M059J (cell line): Measurements from ENCODE around the gene CD79A. TPM values are rescaled to one million over a fixed set of nuclear protein-coding genes. Genes with fewer than 3 reads are reported as not detected.
"Not testable (repeated sequence)": the region's sequence is repeated elsewhere in the genome, so short reads cannot be mapped to it uniquely, and the experiment has no call there.

Experiments
- DNase-seq: peaks from one replicate; pipeline ENCODE4 v3.0.0-alpha.2; 2012; ENCODE audit warnings: low read depth
- total RNA-seq: library from RNA; depleted of rRNA; stranded (reverse); fragments of >200 nt; shearing (Covaris generic); gene quantifications from 2 replicates; pipeline ENCODE4 v1.2.3, GENCODE V29; 2014

The CD79A gene
- total RNA-seq, 1 experiment from 2014 or later = 0.12 TPM

DNA sequence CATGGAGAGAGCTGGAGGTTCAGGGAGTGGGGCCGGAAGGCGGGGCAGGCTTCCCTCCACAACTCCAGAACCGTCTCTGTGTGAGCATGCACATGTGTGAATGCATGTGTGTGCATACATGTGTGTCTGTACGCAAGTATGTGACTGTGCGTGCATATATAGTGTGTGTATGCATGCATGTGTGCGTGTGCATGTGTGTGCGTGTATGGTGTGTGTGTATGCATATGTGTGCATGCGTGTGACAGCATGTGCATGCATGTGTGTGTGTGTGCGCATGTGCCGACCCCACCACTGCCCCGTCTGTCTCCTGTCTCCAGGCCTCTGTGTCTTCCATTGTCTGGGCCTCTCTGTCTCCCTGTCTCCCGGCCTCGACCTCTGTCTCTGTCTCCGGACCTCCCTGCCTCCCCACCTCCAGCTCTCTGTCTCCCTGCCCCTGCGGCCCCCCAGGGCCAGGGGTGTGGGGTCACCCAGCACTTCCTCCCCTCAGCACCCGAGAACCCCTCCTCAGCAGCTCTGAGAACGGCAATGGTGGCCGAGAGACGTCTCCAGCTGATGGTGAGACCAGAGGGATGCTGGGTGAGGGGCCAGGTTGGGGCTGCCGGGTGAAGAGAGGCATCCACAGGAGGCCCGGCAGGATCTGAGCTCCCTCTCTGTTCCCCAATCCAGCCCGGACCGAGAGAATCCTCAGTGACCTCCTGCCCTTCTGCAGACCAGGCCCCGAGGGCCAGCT, 28.4 kb downstream of the CD79A start:
- no peak for DNase-seq

DNA sequence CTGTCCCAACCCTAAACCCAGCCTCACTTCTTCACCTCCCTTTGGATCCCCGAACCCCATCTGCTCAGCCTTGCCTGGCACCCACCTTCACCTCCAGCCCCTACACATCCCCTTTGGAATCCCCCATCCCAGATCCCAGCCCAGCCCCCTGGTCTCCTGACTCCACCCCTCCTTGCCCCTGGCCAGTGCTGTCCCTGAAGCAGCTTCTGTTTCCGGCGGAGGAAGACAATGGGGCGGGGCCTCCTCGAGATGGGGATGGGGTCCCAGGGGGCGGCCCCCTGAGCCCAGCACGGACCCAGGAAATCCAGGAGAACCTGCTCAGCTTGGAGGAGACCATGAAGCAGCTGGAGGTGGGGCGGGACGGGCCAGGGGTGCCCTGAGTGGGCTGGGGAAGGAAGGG, 29.2 kb downstream of the CD79A start:
- DNase-seq = no peak

DNA sequence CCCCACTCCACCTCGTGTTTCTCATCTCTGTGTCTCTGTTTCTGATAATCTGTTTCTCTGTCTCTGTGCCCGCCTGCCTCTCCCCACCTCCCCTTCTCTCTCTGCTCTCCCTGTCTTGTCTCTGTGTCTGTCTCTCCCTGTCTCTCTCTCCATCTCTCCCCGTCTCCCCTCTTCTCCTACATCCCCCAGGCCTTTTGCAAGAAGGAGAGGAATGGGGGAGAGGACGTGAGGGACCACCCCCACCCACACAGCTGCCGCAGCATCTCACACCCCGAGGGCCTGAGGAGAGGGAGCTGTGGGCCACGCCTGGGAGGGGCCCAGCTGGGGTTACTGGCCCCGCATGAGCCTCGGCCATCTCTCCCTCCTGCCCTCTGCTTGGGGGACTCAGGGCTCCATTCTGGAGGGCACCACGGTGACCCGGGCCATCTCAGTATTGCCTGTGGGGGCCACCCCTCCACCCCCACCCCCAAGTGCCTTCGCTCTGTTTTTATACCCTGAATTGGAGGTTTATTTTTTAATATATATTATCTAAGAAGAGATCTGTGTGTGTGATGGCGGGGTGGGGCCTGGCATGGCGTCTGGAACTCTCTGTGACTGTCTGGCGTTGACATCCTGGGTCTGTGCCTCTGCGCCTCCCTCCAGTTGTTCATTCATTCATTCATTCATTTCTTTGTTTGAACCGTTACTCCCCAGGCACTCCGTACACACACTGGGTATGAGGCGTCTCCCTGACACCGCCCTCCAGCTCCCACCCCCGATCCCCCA, 30.0 kb downstream of the CD79A start:
- no peak for DNase-seq

DNA sequence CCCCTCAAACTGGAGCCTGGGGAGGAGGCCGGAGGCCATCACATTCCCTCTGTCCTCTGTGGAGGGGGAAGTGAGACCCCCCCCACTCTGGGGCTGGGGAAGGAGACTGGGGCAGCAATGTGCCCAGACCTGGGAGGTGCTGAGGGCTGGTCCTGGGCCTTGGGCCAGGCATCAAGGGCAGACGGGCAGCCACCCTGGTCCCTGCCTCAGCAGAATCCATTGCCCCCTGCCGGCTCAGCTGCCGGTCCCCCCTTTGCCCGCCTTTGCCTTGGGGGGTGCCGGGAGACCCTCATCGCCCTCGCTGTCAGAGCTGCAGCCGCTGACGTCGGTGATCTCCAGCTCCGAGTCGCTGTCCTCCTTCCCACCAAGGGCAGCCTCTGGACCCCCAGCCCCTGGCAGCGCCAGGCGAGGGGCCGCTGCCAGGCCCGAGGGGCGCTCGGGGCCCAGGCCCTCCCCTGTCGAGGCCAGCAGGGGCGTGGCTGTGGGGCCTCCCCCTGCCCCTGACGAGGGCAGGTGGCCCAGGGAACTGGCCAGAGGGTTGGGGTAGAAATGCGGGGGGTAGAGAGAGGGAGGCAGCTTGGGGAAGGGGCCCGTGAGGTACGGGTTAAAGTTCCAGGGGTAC, 31.0 kb downstream of the CD79A start:
- no peak for DNase-seq

DNA sequence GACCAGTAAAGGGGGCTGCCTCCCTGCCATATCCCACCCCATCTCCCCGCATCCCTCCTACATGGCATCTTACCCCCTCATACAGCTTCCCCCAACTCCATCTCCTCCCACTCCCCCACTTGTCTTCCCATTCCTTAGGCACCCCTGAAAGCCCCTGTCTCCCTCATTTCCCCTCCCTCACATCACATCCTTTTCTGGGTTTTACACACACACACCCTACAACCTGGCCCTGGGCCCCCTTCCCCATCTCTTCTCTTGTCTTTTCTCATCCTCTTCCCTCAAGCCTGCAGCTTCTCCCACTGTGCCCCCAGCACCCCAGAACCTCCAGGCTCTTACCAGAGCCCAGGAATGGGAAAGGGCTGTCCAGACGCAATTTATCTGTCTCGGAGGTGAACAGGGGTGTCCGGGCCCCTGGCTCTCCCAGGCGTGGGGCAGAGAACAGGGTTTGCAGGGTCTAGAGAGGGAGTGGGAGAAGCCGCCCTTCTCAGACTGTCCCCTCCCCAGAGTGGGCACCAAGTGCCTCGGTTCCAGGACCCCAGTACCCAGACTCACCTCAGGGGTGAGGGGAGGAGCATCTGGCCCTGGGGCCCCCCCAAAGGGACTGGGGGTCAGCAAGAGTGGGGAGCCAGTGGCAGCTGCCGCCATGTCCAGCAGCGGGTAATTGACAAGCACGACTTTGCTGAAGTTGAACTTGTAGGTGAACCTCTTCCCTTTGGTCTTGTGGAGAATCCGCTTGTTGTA, 31.8 kb downstream of the CD79A start:
- DNase-seq = no peak

DNA sequence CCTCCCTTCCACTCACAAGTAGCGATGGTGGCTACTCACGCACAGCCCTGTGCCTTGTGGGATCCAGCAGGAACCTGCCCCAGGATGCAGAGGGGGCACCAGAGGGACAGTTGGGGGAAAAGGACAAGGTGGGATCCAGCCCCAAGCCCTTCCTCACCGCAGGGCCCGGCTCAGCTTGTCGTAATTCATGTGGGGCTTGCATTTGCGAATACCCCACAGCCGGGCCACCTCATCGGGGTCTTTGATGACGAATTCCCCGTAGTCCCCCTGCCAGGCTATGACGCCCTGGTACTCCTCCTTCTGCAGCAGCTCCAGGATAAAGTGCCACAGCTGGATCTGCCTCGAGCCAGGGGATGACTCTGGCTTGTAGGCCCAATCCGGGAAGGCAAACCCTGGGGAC, 32.6 kb downstream of the CD79A start:
- DNase-seq = no peak

DNA sequence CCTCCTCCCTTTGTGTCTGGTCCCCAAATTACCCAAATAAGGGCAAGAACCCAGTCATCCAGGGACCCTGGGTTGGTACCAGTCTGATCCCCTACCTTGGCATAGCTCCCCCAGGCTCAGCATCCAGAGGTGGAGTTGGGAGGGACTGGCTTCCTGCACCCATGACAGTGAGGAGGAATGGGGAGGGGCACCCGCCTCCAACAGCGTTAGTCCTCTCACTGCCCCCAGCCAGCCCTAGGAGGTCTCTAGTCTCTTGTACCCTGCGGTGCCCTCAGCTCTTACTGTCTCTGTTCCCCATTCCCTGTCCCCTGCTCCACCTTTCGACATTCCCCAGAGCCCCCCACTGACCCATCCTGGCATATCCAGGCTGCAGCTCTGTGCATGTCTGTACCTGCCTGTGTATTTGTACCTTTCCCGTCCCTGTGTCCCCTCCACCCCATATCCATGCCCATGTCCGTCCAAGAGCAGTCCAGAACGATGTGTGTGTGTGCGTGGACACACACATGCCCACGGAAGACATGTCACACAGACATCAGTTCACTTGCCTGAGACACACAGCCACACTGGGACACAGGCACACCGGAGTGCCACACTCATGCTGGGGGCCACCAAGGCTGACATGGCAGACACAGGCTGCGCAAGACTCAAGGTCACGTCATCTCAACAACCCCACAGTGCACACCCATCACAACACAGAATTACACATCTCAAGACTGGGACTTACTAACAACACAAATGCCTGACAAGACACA, 33.3 kb downstream of the CD79A start:
- DNase-seq = no peak

DNA sequence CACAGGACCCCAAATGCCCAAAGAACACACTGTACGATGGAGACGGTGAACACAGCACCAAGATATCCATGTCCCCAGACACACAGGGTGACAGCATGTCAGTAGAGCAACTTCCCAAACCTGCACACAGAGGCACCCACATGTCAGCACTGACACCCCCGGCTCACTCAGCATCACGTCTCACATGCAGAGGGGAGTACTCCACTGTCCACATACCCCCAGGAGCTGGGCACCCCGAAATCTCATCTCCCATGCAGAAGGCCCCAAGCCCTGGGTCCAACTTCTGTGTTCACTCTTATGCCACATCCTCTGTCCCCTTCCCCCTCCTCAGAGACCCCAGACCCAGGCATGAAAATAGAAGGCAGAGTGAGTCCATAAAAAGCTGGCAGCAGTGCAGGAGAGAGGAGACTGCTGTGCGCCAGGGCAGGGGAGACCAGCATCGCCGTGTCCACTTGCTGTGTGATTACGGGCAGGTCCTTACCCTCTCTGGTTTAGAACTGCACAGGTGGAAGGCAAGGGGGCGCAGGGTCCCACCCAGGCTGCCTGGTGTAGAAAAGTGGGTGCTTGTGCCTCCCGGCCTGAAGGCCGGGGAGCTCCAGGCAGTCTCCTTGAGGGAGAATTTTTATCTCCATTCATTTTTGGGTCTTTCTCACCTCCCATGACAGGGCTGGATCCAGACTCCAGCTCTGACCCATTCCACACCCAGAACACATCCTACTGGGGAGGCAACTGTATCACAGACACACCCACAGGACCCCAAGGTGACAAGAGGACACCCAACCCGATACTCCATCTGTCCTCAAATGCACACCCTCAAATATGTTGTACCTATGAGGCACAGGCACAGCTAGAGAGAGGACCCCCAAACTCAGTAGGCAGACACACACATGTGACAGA, 34.2 kb downstream of the CD79A start:
- DNase-seq = no peak

DNA sequence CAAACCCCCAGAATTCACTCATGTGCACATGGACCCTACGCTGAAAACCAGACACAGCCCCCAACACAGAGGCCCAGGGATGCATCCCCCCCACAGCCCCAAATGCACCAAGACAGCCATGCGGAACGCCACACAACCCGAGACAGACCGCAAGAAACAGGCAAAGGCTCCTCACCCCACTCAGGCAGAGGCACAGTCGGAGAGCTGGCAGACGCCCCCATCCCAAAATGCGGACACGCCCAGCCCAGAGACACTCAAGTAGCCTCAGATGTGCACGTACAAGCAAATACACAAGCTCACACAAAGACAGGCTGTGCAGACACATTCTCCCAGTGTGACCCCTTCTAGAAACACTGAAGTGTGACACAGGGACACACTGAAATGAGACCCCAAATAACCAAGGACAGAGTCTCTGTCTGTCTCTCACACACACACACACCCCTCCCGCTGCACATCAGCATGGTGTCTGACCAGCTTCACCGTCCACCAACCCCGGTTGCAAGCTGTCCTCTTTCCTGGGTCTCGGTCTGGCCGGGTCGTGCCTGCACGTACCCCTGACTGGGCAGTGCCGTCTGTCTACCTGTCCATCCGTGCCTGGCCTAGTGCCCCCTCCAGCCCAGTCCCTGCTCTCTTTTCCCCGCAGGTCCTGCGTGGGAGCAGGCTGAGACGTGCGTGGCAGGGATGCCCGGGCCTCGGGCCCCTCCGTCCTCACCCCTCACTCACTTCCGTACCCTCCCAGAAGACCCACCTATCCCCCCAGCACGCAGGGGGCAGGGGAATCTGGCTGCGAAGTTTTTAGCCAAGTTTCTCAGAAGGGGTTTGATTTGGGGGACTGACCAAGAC, 35.0 kb downstream of the CD79A start:
- DNase-seq = no peak

DNA sequence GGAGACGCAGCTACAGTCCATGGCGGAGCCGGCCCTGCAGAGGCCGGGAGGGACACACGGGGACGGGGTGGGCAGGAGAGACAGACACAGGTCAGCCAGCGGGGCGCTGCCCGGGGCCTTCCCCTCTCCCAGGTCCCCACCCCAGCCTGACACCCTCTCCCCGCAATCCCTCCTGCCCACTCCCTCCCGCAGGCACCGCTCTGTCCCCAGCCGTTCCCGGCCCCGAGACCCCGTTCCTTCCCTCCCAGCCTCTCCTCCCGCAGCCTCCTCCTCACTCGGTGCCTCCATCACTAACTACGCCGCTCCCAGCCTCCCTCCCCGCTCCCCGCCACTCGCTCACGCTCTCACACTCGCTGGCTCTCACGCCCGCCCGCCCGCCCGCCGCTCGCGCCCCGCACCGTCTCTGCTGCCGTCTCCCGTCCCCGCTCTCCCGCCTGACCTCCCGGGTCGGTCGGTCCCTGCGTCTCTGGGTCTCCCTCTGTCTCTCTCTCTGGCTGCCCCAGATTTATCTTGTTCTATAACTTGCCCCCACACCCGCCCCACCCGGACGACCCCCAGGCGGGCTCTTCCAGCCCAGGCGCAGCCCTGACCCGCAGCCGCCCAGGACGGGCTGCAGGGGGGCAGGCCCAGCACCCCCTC, 35.9 kb downstream of the CD79A start:
- no peak for DNase-seq

DNA sequence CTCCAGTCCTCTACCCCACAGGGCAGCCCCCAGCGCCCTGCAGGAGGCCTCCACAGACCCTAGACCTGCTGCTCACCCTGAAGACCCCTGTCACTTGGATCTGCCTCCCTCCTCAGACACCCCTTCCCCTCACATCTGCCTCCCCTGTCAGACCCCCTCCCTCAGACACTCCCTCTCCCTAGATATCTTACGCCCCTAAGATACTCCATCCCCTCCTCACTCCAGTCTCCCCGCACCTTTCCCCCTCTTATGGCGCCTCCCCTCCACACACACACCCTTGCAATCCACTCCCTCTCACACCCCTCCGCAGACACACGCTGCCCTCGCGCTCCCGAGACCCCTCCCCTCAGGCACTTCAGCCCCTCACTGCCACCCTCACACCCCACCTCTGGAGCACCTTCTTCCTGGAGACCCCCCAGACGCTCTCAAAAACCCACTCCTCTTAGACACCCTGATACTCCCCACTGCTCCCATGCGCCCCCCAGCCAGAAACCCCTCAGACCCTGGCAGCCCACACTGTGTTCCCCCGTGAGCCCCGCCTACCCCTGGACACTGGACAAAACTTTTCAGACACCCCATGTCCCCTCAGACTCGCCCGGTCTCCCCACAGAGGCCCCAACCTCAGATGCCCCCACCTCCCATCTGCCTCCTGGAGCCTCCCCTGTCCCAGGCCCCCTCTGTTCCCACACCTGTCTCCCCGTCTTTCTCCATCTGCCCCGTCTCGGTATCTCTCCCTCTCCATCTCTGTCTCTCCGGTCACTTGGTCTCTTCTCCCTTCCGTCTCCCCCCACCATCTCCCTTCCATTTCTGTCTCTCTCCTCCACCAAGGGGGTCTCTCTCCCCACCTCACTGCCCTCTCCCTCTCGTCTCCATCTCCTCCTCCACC, 36.7 kb downstream of the CD79A start:
- DNase-seq = no peak

DNA sequence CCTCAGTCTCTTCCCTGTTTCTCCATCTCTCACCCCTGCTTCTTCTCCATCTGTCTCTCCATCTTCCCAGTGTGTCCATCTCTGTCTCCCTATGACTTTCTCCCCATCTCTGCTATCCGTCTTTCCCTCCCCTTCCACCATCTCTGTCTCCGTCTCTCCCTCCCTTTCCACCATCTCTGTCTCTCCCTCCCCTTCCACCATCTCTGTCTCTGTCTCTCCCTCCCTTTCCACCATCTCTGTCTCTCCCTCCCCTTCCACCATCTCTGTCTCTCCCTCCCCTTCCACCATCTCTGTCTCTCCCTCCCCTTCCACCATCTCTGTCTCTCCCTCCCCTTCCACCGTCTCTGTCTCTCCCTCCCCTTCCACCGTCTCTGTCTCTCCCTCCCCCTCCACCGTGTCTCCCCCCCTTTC, 37.4 kb downstream of the CD79A start:
- DNase-seq = not testable (repeated sequence)

DNA sequence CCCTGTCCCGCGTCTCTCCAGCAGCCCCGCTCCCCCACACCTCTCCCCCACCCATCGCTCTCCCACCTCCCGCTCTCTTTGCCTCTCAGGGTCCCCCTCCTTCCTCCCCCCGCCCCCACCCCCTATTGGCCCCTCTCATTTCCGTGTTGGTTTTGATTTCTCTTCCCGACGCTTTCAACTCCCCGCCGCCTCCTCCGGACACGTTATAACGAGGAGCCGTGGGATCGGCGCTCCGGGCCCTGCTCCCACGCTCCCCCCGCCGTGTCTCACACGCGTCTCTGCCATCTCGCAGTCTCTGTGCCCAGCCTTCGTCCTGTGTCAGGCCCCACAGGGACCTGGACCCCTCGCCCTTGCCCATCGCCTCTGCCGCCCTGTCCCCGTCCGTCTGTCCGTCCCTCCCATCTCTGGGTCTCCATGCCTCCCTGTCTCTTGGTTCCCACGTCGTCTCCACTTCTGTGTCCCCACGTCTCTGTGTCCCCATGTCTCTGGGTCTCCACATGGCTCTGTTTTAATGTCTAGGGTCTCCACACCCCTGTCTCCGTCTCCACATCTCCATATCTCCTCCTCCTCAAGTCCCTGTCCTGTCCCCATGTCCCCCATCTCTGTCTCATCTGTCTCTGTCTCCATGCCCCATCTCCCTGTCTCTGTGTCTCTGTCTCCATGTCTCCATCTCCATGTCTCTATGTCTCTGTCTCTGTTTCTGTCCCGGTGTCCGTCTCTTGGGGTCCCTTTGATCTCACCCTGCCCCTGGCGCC, 38.1 kb downstream of the CD79A start:
- DNase-seq = no peak

DNA sequence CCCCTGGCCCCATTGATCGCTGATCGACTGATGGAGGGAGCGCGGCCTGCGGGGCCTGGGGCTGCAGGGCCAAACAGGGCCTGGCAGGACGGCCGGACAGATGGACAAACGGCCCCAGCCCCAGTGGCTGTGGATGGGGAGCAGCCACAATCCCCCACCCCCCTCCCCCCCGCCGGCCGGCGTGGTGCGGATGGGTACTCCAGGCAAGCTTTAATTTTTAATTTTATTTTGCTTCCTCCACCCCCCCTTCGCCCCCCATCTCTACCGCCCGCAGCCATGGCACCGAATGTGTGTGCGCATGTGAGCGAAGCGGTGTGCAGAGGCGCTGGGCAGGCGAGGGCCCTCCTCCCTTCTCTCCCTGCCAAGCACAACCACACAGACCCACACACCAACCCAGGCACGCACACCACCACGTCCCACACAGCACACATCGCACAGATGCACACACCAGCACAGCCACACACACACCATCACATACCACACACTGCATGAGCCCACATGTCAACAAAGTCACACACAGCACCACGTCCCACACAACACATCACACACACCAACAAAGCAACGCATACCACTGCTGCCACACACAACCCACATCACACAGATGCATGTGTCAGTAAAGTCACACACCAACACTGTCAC, 38.8 kb downstream of the CD79A start:
- DNase-seq = no peak

DNA sequence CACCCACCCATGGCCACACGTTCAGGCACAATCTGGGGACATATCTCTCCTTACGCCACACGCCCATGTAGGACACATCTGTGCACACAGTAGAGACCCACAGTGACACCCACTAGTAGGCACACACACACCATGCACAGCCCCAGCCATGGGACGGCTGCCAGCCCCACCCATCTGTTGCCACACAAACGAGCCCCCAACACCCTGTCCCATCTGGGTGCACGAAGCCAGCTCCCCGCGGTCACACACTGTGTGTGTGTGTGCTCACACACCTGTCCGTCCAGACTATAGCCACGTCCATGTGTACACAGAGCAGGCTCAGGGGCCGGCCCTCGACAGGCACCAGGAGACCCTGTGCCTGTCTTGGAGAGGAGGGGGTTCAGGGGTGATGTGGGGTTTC, 40.6 kb downstream of the CD79A start:
- DNase-seq = no peak

DNA sequence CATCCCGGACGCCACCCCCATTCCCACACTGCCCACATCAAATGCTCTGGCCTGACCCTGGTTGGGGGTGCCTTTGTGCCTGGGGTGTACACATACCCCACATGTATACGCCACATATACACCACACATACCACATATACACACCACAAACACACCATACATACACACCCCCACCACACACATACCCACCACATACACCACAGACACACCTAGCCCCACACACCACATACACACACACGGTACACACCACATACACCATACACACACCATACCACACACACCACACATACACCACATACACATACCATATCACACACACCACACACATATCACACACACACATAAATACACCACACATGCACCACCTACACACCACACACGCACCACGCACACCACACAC, 41.0 kb downstream of the CD79A start:
- DNase-seq = no peak
